ENCODE results near the gene SHFL.

SHFL gene

DNA sequence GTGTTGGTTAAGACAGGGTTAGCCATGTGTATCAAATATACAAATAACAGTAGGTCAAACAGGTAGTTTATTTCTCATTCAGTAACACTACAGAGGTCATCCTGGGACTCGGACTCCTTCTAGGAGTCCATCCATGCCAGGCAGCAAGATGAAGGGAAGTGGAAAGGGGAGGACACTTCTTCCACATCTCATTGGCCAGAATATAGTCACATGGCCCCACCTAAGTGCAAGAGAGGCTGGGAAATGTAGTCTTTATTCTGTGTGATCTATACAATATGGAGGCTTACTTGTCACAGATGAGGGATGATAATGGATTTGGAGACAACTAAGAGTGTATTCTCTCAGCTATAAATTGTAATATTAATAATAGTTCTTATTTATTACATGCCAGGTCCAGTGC lies 41.7 kb upstream of the SHFL start:
- intact Hi-C loops (cut with DNase I; ENCODE audit: low total_unique reads) = no loop called here
- peaks cover 13 to 56% (median 52%) of the 10 kb centered on the region in 3 donors for H3K9me3 ChIP-seq
- no peak overlapping the region for H3K27ac ChIP-seq
- H3K36me3 ChIP-seq = no peaks in the 10 kb centered on the region
- TF ChIP-seq, protein P1, sequence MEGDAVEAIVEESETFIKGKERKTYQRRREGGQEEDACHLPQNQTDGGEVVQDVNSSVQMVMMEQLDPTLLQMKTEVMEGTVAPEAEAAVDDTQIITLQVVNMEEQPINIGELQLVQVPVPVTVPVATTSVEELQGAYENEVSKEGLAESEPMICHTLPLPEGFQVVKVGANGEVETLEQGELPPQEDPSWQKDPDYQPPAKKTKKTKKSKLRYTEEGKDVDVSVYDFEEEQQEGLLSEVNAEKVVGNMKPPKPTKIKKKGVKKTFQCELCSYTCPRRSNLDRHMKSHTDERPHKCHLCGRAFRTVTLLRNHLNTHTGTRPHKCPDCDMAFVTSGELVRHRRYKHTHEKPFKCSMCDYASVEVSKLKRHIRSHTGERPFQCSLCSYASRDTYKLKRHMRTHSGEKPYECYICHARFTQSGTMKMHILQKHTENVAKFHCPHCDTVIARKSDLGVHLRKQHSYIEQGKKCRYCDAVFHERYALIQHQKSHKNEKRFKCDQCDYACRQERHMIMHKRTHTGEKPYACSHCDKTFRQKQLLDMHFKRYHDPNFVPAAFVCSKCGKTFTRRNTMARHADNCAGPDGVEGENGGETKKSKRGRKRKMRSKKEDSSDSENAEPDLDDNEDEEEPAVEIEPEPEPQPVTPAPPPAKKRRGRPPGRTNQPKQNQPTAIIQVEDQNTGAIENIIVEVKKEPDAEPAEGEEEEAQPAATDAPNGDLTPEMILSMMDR (IDR thresholded peaks at IDR 0.05) = no peak
- H3K4me3 ChIP-seq = no peak overlapping the region
- H3K27me3 ChIP-seq = peaks cover 0 to 35% of the 10 kb centered on the region in 2 donors
- no peak for DNase-seq
- no peaks in the 10 kb centered on the region for H3K4me1 ChIP-seq

DNA sequence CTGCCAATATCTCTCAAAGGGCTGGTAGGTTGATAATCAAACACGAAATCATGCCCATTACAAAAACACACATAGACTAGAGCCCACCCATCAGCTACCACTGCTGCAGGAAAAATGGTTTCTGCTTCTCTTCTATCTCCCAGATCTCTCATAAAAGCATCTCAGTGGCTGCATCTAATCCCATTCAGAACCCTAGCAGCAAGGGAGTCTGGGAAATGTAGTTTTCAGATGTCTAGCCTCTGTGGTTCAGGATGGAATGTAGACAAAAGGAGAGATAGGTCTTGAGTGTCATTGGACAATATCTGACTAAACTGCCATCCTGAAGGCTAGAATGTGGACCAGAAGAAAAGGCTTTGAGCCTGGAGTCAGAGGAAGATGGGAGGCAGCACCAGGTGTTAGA lies 40.7 kb upstream of the SHFL start:
- Histone ChIP-seq H3K27me3 (peaks cover 0 to 27% of the 10 kb centered on the region in 2 donors), H3K4me1 (no peaks in the 10 kb centered on the region), H3K27ac (no peak overlapping the region), H3K9me3 (peaks cover 13 to 56% (median 52%) of the 10 kb centered on the region in 3 donors), H3K4me3 (no peak overlapping the region), H3K36me3 (no peaks in the 10 kb centered on the region)
- TF ChIP-seq, protein P1 (IDR thresholded peaks at IDR 0.05) = no peak
- DNase-seq = no peak
- intact Hi-C loops (cut with DNase I; ENCODE audit: low total_unique reads) = no loop called here

DNA sequence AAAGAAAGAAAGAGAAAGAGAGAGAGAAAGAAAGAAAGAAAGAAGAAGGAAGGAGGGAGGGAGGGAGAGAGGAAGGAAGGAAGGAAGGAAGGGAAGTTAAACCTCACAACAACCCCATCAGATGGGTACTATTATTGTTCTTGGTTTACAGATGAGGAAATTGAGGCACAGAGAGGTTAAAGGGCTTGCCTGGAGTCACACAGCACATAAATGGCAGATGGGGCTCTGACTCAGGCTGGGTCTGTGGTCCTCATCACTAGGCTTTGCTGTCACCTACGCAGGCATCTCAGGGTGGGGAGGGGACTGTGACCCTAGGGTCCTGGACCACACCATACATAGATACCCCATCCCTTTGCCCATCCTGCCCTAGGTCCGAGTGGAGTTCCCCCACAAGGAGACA lies 36.5 kb upstream of the SHFL start:
- peaks cover 0 to 30% of the 10 kb centered on the region in 2 donors for H3K27me3 ChIP-seq
- DNase-seq = no peak
- intact Hi-C loops (cut with DNase I; ENCODE audit: low total_unique reads) = no loop called here
- no peak overlapping the region for H3K4me3 ChIP-seq
- H3K27ac ChIP-seq = no peak overlapping the region
- TF ChIP-seq, protein P1 (IDR thresholded peaks at IDR 0.05) = no peak
- no peaks in the 10 kb centered on the region for H3K4me1 ChIP-seq
- peaks cover 0 to 18% (median 11%) of the 10 kb centered on the region in 3 donors for H3K9me3 ChIP-seq
- H3K36me3 ChIP-seq = no peaks in the 10 kb centered on the region

DNA sequence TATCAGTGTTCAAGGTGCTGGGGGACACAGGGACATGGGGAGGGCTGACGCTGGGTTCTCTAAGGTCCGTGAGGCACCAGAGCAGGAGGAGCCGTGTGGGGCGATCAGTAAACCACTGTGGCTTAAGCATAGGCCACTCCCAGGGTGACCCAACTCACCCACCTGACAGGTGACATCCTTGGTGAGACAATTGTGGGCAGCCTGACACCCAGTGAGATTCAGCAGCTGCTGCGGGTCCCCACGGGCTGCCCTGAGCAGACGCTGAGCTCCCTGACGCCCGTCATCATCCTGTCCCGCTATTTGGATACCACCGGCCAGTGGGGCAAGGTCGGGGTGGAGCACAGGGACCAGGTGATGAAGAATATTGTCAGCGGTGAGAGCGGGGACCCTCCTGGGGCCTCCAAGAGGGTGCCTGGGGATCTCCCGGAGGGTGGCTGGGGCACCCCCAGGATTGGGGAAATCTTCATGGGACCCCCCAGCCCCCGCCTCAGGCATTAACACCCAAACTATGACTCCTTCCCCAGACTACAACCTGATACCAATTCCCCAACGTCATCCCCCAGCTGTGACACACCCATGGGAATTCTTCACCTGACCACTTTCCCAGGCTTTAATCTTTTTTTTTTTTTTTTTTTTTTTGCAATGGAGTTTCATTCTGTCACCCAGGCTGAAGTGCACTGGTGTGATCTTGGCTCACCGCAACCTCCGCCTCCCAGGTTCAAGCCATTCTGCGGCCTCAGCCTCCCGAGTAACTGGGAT lies 33.3 kb upstream of the SHFL start:
- intact Hi-C loops (cut with DNase I; ENCODE audit: low total_unique reads) = no loop called here
- DNase-seq = no peak
- TF ChIP-seq, protein P1 (IDR thresholded peaks at IDR 0.05) = no peak
- Histone ChIP-seq H3K27ac (no peak overlapping the region), H3K9me3 (no peaks in the 10 kb centered on the region), H3K36me3 (no peaks in the 10 kb centered on the region), H3K4me3 (no peak overlapping the region), H3K4me1 (no peaks in the 10 kb centered on the region), H3K27me3 (peaks cover 0 to 18% of the 10 kb centered on the region in 2 donors)

DNA sequence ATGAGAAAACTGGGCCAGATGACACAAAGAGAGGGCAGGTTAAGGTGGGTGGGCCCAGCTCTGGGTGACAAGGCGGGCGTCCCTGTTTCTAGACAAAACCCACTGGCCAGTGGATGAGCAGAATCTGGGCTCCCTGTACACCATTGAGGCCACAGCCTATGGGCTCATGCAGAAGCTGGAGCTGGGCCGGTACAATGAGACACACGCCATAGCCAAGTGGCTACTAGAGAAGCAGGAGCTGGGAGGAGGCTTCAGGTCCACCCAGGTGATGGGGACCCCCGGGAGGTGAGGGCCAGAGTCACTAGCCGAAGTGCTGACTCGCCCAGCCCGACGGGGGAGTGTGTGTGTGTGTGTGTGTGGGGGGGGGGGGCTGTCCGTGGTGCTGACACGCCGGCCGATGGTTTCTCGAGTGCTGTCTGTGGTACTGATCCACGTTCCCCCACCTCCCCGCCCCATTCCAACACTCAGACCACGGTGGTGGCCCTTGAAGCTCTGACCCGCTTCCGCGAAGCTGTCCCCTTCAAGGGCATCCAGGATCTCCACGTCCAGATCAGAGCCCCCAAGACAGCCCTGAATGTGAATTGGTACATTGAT lies 24.3 kb upstream of the SHFL start:
- intact Hi-C loops (cut with DNase I; ENCODE audit: low total_unique reads) = no loop called here
- no peak for DNase-seq
- no peak overlapping the region for H3K27ac ChIP-seq
- TF ChIP-seq, protein P1 (IDR thresholded peaks at IDR 0.05) = no peak
- H3K27me3 ChIP-seq = peaks cover 0 to 44% of the 10 kb centered on the region in 2 donors
- H3K4me1 ChIP-seq = no peaks in the 10 kb centered on the region
- H3K9me3 ChIP-seq = no peaks in the 10 kb centered on the region
- no peaks in the 10 kb centered on the region for H3K36me3 ChIP-seq
- no peak overlapping the region for H3K4me3 ChIP-seq
